Stimulated activated memory B cell treated with anti-CD40 and anti-IgM and Interleukin-4, amounts not matched to agents 10 μg/mL and 1 μg/mL and 100 μg/mL, for 72 hours (primary cell): Measurements from ENCODE around the gene PCED1A.

Source experiments
- ATAC-seq: fragments of 150-1000 bp; cut with Tn5 transposase; 2 replicates; pipeline ENCODE4 v1.10.0; 2021
- H3K27ac Mint-ChIP-seq: one replicate; pipeline ENCODE4 v1.8.0; 2022; ENCODE audit warnings: mild to moderate bottlenecking, mixed read lengths
- H3K27me3 Mint-ChIP-seq: one replicate; pipeline ENCODE4 v1.8.0; 2022; ENCODE audit warnings: mixed read lengths
- H3K36me3 Mint-ChIP-seq: one replicate; pipeline ENCODE4 v1.8.0; 2022; ENCODE audit warnings: mixed read lengths
- H3K4me1 Mint-ChIP-seq: one replicate; pipeline ENCODE4 v1.8.0; 2022; ENCODE audit warnings: mixed read lengths
- H3K4me3 Mint-ChIP-seq: one replicate; pipeline ENCODE4 v1.8.0; 2022; ENCODE audit warnings: mild to moderate bottlenecking, moderate library complexity, mixed read lengths
- H3K9me3 Mint-ChIP-seq: one replicate; pipeline ENCODE4 v1.8.0; 2022; ENCODE audit warnings: mixed read lengths

PCED1A gene

GRCh38 chr20:2871661-2872458 lies 31.4 kb upstream of the PCED1A start:
- peak overlapping the region; percentile 88 for H3K27ac Mint-ChIP-seq
- ATAC-seq: no peak

GRCh38 chr20:2871111-2871465 lies 30.6 kb upstream of the PCED1A start:
- Mint-ChIP-seq H3K36me3 (peaks cover 13% of the 10 kb centered on the region), H3K4me3 (no peak overlapping the region), H3K27ac (no peak overlapping the region), H3K27me3 (peaks cover 10% of the 10 kb centered on the region), H3K4me1 (peaks cover 64% of the 10 kb centered on the region), H3K9me3 (no peaks in the 10 kb centered on the region)
- no peak for ATAC-seq

More at GRCh38 chr20:2871661-2872458, 31.4 kb upstream of the PCED1A start:
- Mint-ChIP-seq H3K4me1 (peaks cover 72% of the 10 kb centered on the region), H3K9me3 (no peaks in the 10 kb centered on the region), H3K36me3 (peaks cover 5% of the 10 kb centered on the region), H3K27me3 (peaks cover 10% of the 10 kb centered on the region), H3K4me3 (peak overlapping the region; percentile 90)

- peaks cover 30% of the 10 kb centered on the region for H3K36me3 Mint-ChIP-seq
- peaks cover 47% of the 10 kb centered on the region for H3K4me1 Mint-ChIP-seq
- H3K27me3 Mint-ChIP-seq: peaks cover 10% of the 10 kb centered on the region
- no peak overlapping the region for H3K4me3 Mint-ChIP-seq
- H3K27ac Mint-ChIP-seq: no peak overlapping the region
- no peaks in the 10 kb centered on the region for H3K9me3 Mint-ChIP-seq
- no peak for ATAC-seq
Observed at GRCh38 chr20:2869381-2869780, 28.9 kb upstream of the PCED1A start.

- Mint-ChIP-seq H3K27ac (no peak overlapping the region), H3K36me3 (peaks cover 47% of the 10 kb centered on the region), H3K27me3 (peaks cover 10% of the 10 kb centered on the region), H3K4me1 (peaks cover 35% of the 10 kb centered on the region), H3K9me3 (no peaks in the 10 kb centered on the region), H3K4me3 (no peak overlapping the region)
- no peak for ATAC-seq
Observed at GRCh38 chr20:2867081-2867864, 26.8 kb upstream of the PCED1A start.

GRCh38 chr20:2866236-2866635 lies 25.8 kb upstream of the PCED1A start:
- no peak overlapping the region for H3K4me3 Mint-ChIP-seq
- peaks cover 3% of the 10 kb centered on the region for H3K27me3 Mint-ChIP-seq
- no peaks in the 10 kb centered on the region for H3K9me3 Mint-ChIP-seq
- no peak overlapping the region for H3K27ac Mint-ChIP-seq
- no peak for ATAC-seq
- H3K36me3 Mint-ChIP-seq: peaks cover 54% of the 10 kb centered on the region
- H3K4me1 Mint-ChIP-seq: peaks cover 25% of the 10 kb centered on the region

- H3K27me3 Mint-ChIP-seq: no peaks in the 10 kb centered on the region
- no peak for ATAC-seq
- H3K4me1 Mint-ChIP-seq: peaks cover 19% of the 10 kb centered on the region
- no peak overlapping the region for H3K4me3 Mint-ChIP-seq
- no peak overlapping the region for H3K27ac Mint-ChIP-seq
- H3K9me3 Mint-ChIP-seq: no peaks in the 10 kb centered on the region
- peaks cover 57% of the 10 kb centered on the region for H3K36me3 Mint-ChIP-seq
Observed at GRCh38 chr20:2865630-2866029, 25.2 kb upstream of the PCED1A start.

- H3K27ac Mint-ChIP-seq: no peak overlapping the region
- no peak for ATAC-seq
- no peak overlapping the region for H3K4me3 Mint-ChIP-seq
- H3K9me3 Mint-ChIP-seq: no peaks in the 10 kb centered on the region
- peaks cover 15% of the 10 kb centered on the region for H3K4me1 Mint-ChIP-seq
- H3K36me3 Mint-ChIP-seq: peaks cover 57% of the 10 kb centered on the region
- H3K27me3 Mint-ChIP-seq: no peaks in the 10 kb centered on the region
Observed at GRCh38 chr20:2865101-2865500, 24.6 kb upstream of the PCED1A start.

GRCh38 chr20:2864626-2865025 lies 24.2 kb upstream of the PCED1A start:
- Mint-ChIP-seq H3K27me3 (no peaks in the 10 kb centered on the region), H3K27ac (no peak overlapping the region), H3K9me3 (no peaks in the 10 kb centered on the region), H3K36me3 (peaks cover 57% of the 10 kb centered on the region), H3K4me3 (no peak overlapping the region), H3K4me1 (peaks cover 15% of the 10 kb centered on the region)
- no peak for ATAC-seq

GRCh38 chr20:2859330-2860121 lies 19.1 kb upstream of the PCED1A start:
- ATAC-seq: no peak
- Mint-ChIP-seq H3K27me3 (no peaks in the 10 kb centered on the region), H3K27ac (no peak overlapping the region), H3K4me1 (no peaks in the 10 kb centered on the region), H3K36me3 (peaks cover 29% of the 10 kb centered on the region), H3K9me3 (no peaks in the 10 kb centered on the region), H3K4me3 (no peak overlapping the region)

- Mint-ChIP-seq H3K9me3 (no peaks in the 10 kb centered on the region), H3K27me3 (no peaks in the 10 kb centered on the region)
Observed at GRCh38 chr20:2858591-2858990, 18.1 kb upstream of the PCED1A start.

GRCh38 chr20:2851086-2851485 lies 10.6 kb upstream of the PCED1A start:
- no peak for ATAC-seq
- no peaks in the 10 kb centered on the region for H3K27me3 Mint-ChIP-seq
- H3K27ac Mint-ChIP-seq: no peak overlapping the region
- peaks cover 14% of the 10 kb centered on the region for H3K4me1 Mint-ChIP-seq
- H3K9me3 Mint-ChIP-seq: no peaks in the 10 kb centered on the region
- H3K36me3 Mint-ChIP-seq: peaks cover 11% of the 10 kb centered on the region
- no peak overlapping the region for H3K4me3 Mint-ChIP-seq

More at GRCh38 chr20:2858591-2858990, 18.1 kb upstream of the PCED1A start:
- no peaks in the 10 kb centered on the region for H3K4me1 Mint-ChIP-seq
- H3K27ac Mint-ChIP-seq: no peak overlapping the region
- no peak for ATAC-seq
- no peak overlapping the region for H3K4me3 Mint-ChIP-seq
- H3K36me3 Mint-ChIP-seq: peaks cover 20% of the 10 kb centered on the region

GRCh38 chr20:2849529-2849928 lies 9.1 kb upstream of the PCED1A start:
- no peak for ATAC-seq
- no peak overlapping the region for H3K27ac Mint-ChIP-seq

GRCh38 chr20:2847802-2848201 lies 7.3 kb upstream of the PCED1A start:
- H3K27me3 Mint-ChIP-seq: no peaks in the 10 kb centered on the region
- H3K4me1 Mint-ChIP-seq: peaks cover 31% of the 10 kb centered on the region
- H3K9me3 Mint-ChIP-seq: no peaks in the 10 kb centered on the region
- peaks cover 11% of the 10 kb centered on the region for H3K36me3 Mint-ChIP-seq
- no peak for ATAC-seq
- no peak overlapping the region for H3K4me3 Mint-ChIP-seq
- no peak overlapping the region for H3K27ac Mint-ChIP-seq

More at GRCh38 chr20:2849529-2849928, 9.1 kb upstream of the PCED1A start:
- no peaks in the 10 kb centered on the region for H3K27me3 Mint-ChIP-seq
- no peaks in the 10 kb centered on the region for H3K9me3 Mint-ChIP-seq
- H3K4me1 Mint-ChIP-seq: peaks cover 21% of the 10 kb centered on the region
- H3K4me3 Mint-ChIP-seq: no peak overlapping the region
- peaks cover 11% of the 10 kb centered on the region for H3K36me3 Mint-ChIP-seq

- H3K36me3 Mint-ChIP-seq: peaks cover 11% of the 10 kb centered on the region
- no peaks in the 10 kb centered on the region for H3K9me3 Mint-ChIP-seq
- no peaks in the 10 kb centered on the region for H3K27me3 Mint-ChIP-seq
- no peak for ATAC-seq
- peaks cover 25% of the 10 kb centered on the region for H3K4me1 Mint-ChIP-seq
- no peak overlapping the region for H3K27ac Mint-ChIP-seq
- H3K4me3 Mint-ChIP-seq: no peak overlapping the region
Observed at GRCh38 chr20:2846698-2847097, 6.2 kb upstream of the PCED1A start.

- no peaks in the 10 kb centered on the region for H3K27me3 Mint-ChIP-seq
- no peaks in the 10 kb centered on the region for H3K9me3 Mint-ChIP-seq
- H3K27ac Mint-ChIP-seq: no peak overlapping the region
- no peak overlapping the region for H3K4me3 Mint-ChIP-seq
- ATAC-seq: no peak
- peaks cover 11% of the 10 kb centered on the region for H3K36me3 Mint-ChIP-seq
- H3K4me1 Mint-ChIP-seq: peaks cover 27% of the 10 kb centered on the region
Observed at GRCh38 chr20:2845607-2846006, 5.2 kb upstream of the PCED1A start.
